SK-N-SH (cell line): ENCODE measurements around the gene SLC39A9. TPM values are rescaled to one million over a fixed set of nuclear protein-coding genes. Genes with fewer than 3 reads are reported as not detected.

ENCODE experiments used
- CTCF ChIA-PET: fragments of 300-600, 350-600 bp; formaldehyde crosslinking; extraction: SDS; loops from one replicate; lab custom pipeline; 2021; lab: Yijun Ruan, JAX
- POLR2A ChIA-PET: fragments of 350-600 bp; sonication (Branson Sonifier 250); formaldehyde crosslinking; extraction: SDS; loops from one replicate; lab custom pipeline; 2020; ENCODE audit warnings: antibody characterized with exemption, inconsistent platforms; lab: Yijun Ruan, JAX
- DNase-seq: peaks from one replicate; pipeline ENCODE4 v3.0.0; 2012
- H2AFZ ChIP-seq: fragments of 200-600 bp; sonication (generic); 2 replicates; pipeline ENCODE4 v1.8.1; 2016; ENCODE audit warnings: antibody characterized with exemption, mild to moderate bottlenecking, low read depth
- H3F3A ChIP-seq: fragments of 200-600 bp; sonication (generic); replicated peaks from 2 replicates; pipeline ENCODE3; 2016; ENCODE audit warnings: antibody characterized with exemption, mild to moderate bottlenecking; ENCODE audit not compliant: insufficient read depth
- H3K27ac ChIP-seq, 2 experiments: fragments of 200-500 bp in 1 of 2; fragments of 200-600 bp in 1 of 2; sonication (Bioruptor generic) in 1 of 2; sonication (generic), shearing (Covaris generic) in 1 of 2; 2 replicates each; pipeline versions ENCODE4 v1.5.1 to v1.6.1; 2014 to 2016; ENCODE audit warnings: low read depth in 2 of 2, inconsistent platforms in 1 of 2, low read length in 1 of 2, mild to moderate bottlenecking in 1 of 2, mixed read lengths in 1 of 2
- H3K27me3 ChIP-seq: fragments of 200-600 bp; sonication (generic), shearing (Covaris generic); 2 replicates; pipeline ENCODE4 v1.6.1; 2016; ENCODE audit warnings: mixed run types; ENCODE audit not compliant: insufficient read depth
- H3K36me3 ChIP-seq, 2 experiments: fragments of 200-500 bp in 1 of 2; fragments of 200-600 bp in 1 of 2; sonication (Bioruptor generic) in 1 of 2; sonication (generic) in 1 of 2; replicated peaks in 1 of 2; 2 replicates each; pipeline versions ENCODE3 to v1.5.1; 2014 to 2016; ENCODE audit warnings: low read length in 1 of 2, mild to moderate bottlenecking in 1 of 2; ENCODE audit not compliant: insufficient read depth in 2 of 2, control insufficient read depth in 1 of 2
- H3K4me1 ChIP-seq, 2 experiments: fragments of 200-500 bp in 1 of 2; fragments of 200-600 bp in 1 of 2; sonication (Bioruptor generic) in 1 of 2; sonication (generic), shearing (Covaris generic) in 1 of 2; 2 replicates each; pipeline versions ENCODE4 v1.5.1 to v1.6.1; 2014 to 2016; ENCODE audit warnings: low read depth in 1 of 2, low read length in 1 of 2, mixed run types in 1 of 2; ENCODE audit not compliant: insufficient read depth in 2 of 2, control insufficient read depth in 1 of 2
- H3K4me2 ChIP-seq: fragments of 200-600 bp; sonication (generic), shearing (Covaris generic); 2 replicates; pipeline ENCODE4 v1.6.1; 2017; ENCODE audit warnings: mixed run types
- H3K4me3 ChIP-seq, 2 experiments: fragments of 200-500 bp in 1 of 2; fragments of 200-600 bp in 1 of 2; sonication (Bioruptor generic) in 1 of 2; sonication (generic), shearing (Covaris generic) in 1 of 2; 2 replicates each; pipeline versions ENCODE4 v1.5.1 to v1.8.1; 2014 to 2016; ENCODE audit warnings: low read depth in 2 of 2, inconsistent platforms in 1 of 2, low read length in 1 of 2, mild to moderate bottlenecking in 1 of 2, mixed read lengths in 1 of 2, moderate library complexity in 1 of 2
- H3K79me2 ChIP-seq: fragments of 200-600 bp; sonication (generic); 2 replicates; pipeline ENCODE4 v1.8.1; 2017; ENCODE audit warnings: mild to moderate bottlenecking; ENCODE audit not compliant: insufficient read depth
- H3K9ac ChIP-seq: fragments of 200-600 bp; sonication (generic); 2 replicates; pipeline ENCODE4 v1.6.1; 2017; ENCODE audit warnings: mixed run types
- H3K9me2 ChIP-seq: fragments of 200-600 bp; sonication (generic); 2 replicates; pipeline ENCODE4 v1.6.1; 2017; ENCODE audit warnings: mixed run types
- H3K9me3 ChIP-seq: fragments of 200-600 bp; sonication (generic); 2 replicates; pipeline ENCODE4 v1.6.1; 2017; ENCODE audit warnings: mixed run types, mild to moderate bottlenecking, moderate library complexity
- H4K20me1 ChIP-seq: fragments of 200-600 bp; sonication (generic); 2 replicates; pipeline ENCODE4 v1.6.1; 2017; ENCODE audit warnings: mild to moderate bottlenecking, mixed run types; ENCODE audit not compliant: insufficient read depth
- CHD2 ChIP-seq: fragments of 150-350 bp; IDR thresholded peaks from 2 replicates; pipeline ENCODE4 v1.6.1; 2018; ENCODE audit warnings: low read length; ENCODE audit not compliant: partially characterized antibody
- EP300 ChIP-seq, 2 experiments: IDR thresholded peaks; 2 replicates each; pipeline versions ENCODE4 v1.4.0 to v1.6.1; 2012; ENCODE audit warnings: borderline replicate concordance in 1 of 2, low read depth in 1 of 2, low read length in 1 of 2
- EZH2phosphoT487 ChIP-seq: fragments of 200-600 bp; sonication (generic); IDR thresholded peaks from 2 replicates; pipeline ENCODE4 v1.6.1; 2017; ENCODE audit warnings: low read depth, mixed run types, mild to moderate bottlenecking, antibody characterized with exemption, moderate library complexity, borderline replicate concordance
- FOXM1 ChIP-seq: IDR thresholded peaks from 2 replicates; pipeline ENCODE4 v1.4.0; 2012; ENCODE audit warnings: low read depth, mild to moderate bottlenecking
- GABPA ChIP-seq: IDR thresholded peaks from 2 replicates; pipeline ENCODE4 v1.4.0; 2012; ENCODE audit warnings: low read depth, mild to moderate bottlenecking
- GATA2 ChIP-seq: sonication (generic); formaldehyde crosslinking; IDR thresholded peaks from 2 replicates; pipeline ENCODE4 v1.5.0; 2020; ENCODE audit warnings: mild to moderate bottlenecking, missing genetic modification reagents
- JUND ChIP-seq: IDR thresholded peaks from 2 replicates; pipeline ENCODE4 v1.4.0; 2012
- MAX ChIP-seq: IDR thresholded peaks from 2 replicates; pipeline ENCODE4 v1.4.0; 2012; ENCODE audit warnings: low read depth
- MEF2A ChIP-seq: IDR thresholded peaks from 2 replicates; pipeline ENCODE4 v1.4.0; 2012; ENCODE audit warnings: low read depth, borderline replicate concordance
- MXI1 ChIP-seq: IDR thresholded peaks from 2 replicates; pipeline ENCODE4 v1.6.1; 2012; ENCODE audit warnings: mild to moderate bottlenecking, low read depth, low read length, improper control_type of control experiment
- NFIC ChIP-seq: IDR thresholded peaks from 2 replicates; pipeline ENCODE4 v1.4.0; 2012; ENCODE audit warnings: borderline replicate concordance
- NRF1 ChIP-seq: IDR thresholded peaks from 2 replicates; pipeline ENCODE4 v1.6.1; 2012; ENCODE audit warnings: low read depth, mild to moderate bottlenecking, low read length
- PBX3 ChIP-seq: IDR thresholded peaks from 2 replicates; pipeline ENCODE4; 2012
- POLR2AphosphoS5 ChIP-seq: IDR thresholded peaks from 2 replicates; pipeline ENCODE4 v1.6.1; 2012; ENCODE audit warnings: low read depth, low read length
- RAD21 ChIP-seq: IDR thresholded peaks from 2 replicates; pipeline ENCODE4 v1.6.1; 2012; ENCODE audit warnings: mild to moderate bottlenecking, low read length
- RCOR1 ChIP-seq: fragments of 150-350 bp; IDR thresholded peaks from 2 replicates; pipeline ENCODE4 v1.6.1; 2017; ENCODE audit warnings: antibody characterized with exemption, low read length
- REST ChIP-seq: IDR thresholded peaks from 2 replicates; pipeline ENCODE4 v1.6.1; 2012; ENCODE audit warnings: mild to moderate bottlenecking, low read depth, low read length, moderate library complexity
- RFX5 ChIP-seq: IDR thresholded peaks from 2 replicates; pipeline ENCODE4 v1.6.1; 2012; ENCODE audit warnings: mild to moderate bottlenecking, improper control_type of control experiment, low read length
- SIN3A ChIP-seq: IDR thresholded peaks from 2 replicates; pipeline ENCODE4 v1.6.1; 2012; ENCODE audit warnings: low read depth, mild to moderate bottlenecking, low read length, moderate library complexity, borderline replicate concordance
- SMC3 ChIP-seq: IDR thresholded peaks from 2 replicates; pipeline ENCODE4 v1.6.1; 2012; ENCODE audit warnings: low read depth, low read length, improper control_type of control experiment
- TAF1 ChIP-seq: IDR thresholded peaks from 2 replicates; pipeline ENCODE4 v1.6.1; 2012; ENCODE audit warnings: low read depth, mild to moderate bottlenecking, low read length, moderate library complexity, borderline replicate concordance
- TCF12 ChIP-seq: IDR thresholded peaks from 2 replicates; pipeline ENCODE4 v1.4.0; 2012
- TEAD4 ChIP-seq: IDR thresholded peaks from 2 replicates; pipeline ENCODE4 v1.4.0; 2012; ENCODE audit warnings: mild to moderate bottlenecking, borderline replicate concordance; ENCODE audit not compliant: insufficient read depth
- YY1 ChIP-seq: IDR thresholded peaks from 2 replicates; pipeline ENCODE4 v1.4.0; 2012; ENCODE audit warnings: low read depth, mild to moderate bottlenecking
- WGBS: methylation state at CpG from one replicate; pipeline ENCODE4 v1.1.6; 2017; ENCODE audit warnings: low lambda C conversion rate; 5-methylcytosine and 5-hydroxymethylcytosine counted together
- polyA plus RNA-seq, 3 experiments: library from polyadenylated mRNA; depleted of rRNA; stranded (reverse); fragments of >200 nt; gene quantifications; 2 replicates each; pipeline ENCODE4 v1.2.3, GENCODE V29; 2012
- TF ChIP-seq, protein P1 (sequence below): IDR thresholded peaks from 2 replicates; pipeline ENCODE4 v1.4.0; 2012; ENCODE audit warnings: low read depth, borderline replicate concordance
- TF ChIP-seq, protein P2 (sequence below): fragments of 150-350 bp; IDR thresholded peaks from 2 replicates; pipeline ENCODE4 v1.6.1; 2016; ENCODE audit warnings: mild to moderate bottlenecking, low read depth, low read length
- TF ChIP-seq, protein P3 (sequence below): IDR thresholded peaks from 2 replicates; pipeline ENCODE4 v1.4.0; 2012; ENCODE audit warnings: low read depth, borderline replicate concordance

Gene SLC39A9
- polyA plus RNA-seq, 1 of the 3 experiments (the other 2 are of a cell fraction) = 39.8 TPM

- H3K9me3 ChIP-seq = no peaks in the 10 kb centered on the region
- H3K4me3 ChIP-seq = no peak overlapping the region
- no peaks in the 10 kb centered on the region for H3K27me3 ChIP-seq
- peak; percentile 79 for DNase-seq
- peaks cover 0 to 44% of the 10 kb centered on the region in 2 experiments; a peak in 2 of 4 replicates for H3K4me1 ChIP-seq
- H2AFZ ChIP-seq = no peak overlapping the region
- H4K20me1 ChIP-seq = no peaks in the 10 kb centered on the region
- no peaks in the 10 kb centered on the region for H3F3A ChIP-seq
- peak overlapping the region in 1 of 2 experiments; percentile 94; a peak in 2 of 4 replicates for H3K27ac ChIP-seq
- H3K4me2 ChIP-seq = no peak overlapping the region
- POLR2A ChIA-PET = interaction anchor here (1.3 kb wide), 1 partner anchor 262 kb away, joined by 4 read pairs; the partner anchor contains the start of gene SRSF5
- no peaks in the 10 kb centered on the region for H3K79me2 ChIP-seq
- CTCF ChIA-PET = interaction anchor here (1.1 to 5.2 kb wide), 9 partner anchors 11 to 222 kb away, joined by 3 to 40 read pairs (median 6); partner anchors contain the start of gene CCDC177
- 78% methylated on average over 1 of the region's 1 CpG for WGBS
- no peaks in the 10 kb centered on the region for H3K9me2 ChIP-seq
- TF ChIP-seq GABPA (no peak), RAD21 (peak; percentile 21; the same call in 1 of the 2 replicates), RFX5 (no peak), PBX3 (no peak), JUND (no peak), CHD2 (peak; percentile 32), SIN3A (no peak), MEF2A (no peak), SMC3 (no peak), POLR2AphosphoS5 (no peak), REST (no peak), NRF1 (no peak), EZH2phosphoT487 (no peak), MAX (no peak), RCOR1 (peak; percentile 79; the same call in 1 of the 2 replicates), MXI1 (peak; percentile 25; the same call in 1 of the 2 replicates), TAF1 (no peak), NFIC (no peak), GATA2 (no peak), EP300 (IDR thresholded peaks at IDR 0.05; ENCODE audit: borderline replicate concordance in 1 of 2, low read depth in 1 of 2, low read length in 1 of 2) (peak in 1 of 2 experiments; percentile 69; a peak in 2 of 4 replicates), TCF12 (peak; percentile 31; the same call in 1 of the 2 replicates), YY1 (no peak), FOXM1 (no peak), TEAD4 (no peak)
- TF ChIP-seq, protein P1, sequence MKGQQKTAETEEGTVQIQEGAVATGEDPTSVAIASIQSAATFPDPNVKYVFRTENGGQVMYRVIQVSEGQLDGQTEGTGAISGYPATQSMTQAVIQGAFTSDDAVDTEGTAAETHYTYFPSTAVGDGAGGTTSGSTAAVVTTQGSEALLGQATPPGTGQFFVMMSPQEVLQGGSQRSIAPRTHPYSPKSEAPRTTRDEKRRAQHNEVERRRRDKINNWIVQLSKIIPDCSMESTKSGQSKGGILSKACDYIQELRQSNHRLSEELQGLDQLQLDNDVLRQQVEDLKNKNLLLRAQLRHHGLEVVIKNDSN = no peak
- TF ChIP-seq, protein P2, sequence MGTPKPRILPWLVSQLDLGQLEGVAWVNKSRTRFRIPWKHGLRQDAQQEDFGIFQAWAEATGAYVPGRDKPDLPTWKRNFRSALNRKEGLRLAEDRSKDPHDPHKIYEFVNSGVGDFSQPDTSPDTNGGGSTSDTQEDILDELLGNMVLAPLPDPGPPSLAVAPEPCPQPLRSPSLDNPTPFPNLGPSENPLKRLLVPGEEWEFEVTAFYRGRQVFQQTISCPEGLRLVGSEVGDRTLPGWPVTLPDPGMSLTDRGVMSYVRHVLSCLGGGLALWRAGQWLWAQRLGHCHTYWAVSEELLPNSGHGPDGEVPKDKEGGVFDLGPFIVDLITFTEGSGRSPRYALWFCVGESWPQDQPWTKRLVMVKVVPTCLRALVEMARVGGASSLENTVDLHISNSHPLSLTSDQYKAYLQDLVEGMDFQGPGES = no peak
- TF ChIP-seq, protein P3, sequence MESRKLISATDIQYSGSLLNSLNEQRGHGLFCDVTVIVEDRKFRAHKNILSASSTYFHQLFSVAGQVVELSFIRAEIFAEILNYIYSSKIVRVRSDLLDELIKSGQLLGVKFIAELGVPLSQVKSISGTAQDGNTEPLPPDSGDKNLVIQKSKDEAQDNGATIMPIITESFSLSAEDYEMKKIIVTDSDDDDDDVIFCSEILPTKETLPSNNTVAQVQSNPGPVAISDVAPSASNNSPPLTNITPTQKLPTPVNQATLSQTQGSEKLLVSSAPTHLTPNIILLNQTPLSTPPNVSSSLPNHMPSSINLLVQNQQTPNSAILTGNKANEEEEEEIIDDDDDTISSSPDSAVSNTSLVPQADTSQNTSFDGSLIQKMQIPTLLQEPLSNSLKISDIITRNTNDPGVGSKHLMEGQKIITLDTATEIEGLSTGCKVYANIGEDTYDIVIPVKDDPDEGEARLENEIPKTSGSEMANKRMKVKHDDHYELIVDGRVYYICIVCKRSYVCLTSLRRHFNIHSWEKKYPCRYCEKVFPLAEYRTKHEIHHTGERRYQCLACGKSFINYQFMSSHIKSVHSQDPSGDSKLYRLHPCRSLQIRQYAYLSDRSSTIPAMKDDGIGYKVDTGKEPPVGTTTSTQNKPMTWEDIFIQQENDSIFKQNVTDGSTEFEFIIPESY = no peak
- H3K9ac ChIP-seq = no peak overlapping the region
- no peaks in the 10 kb centered on the region for H3K36me3 ChIP-seq
Observed at GRCh38 chr14:69504775-69505174, 106.3 kb downstream of the SLC39A9 start.
